Muscle of leg (tissue), 16 donors: ENCODE results near the gene C1D. TPM values are rescaled to one million over a fixed set of nuclear protein-coding genes. Genes with fewer than 3 reads are reported as not detected.

Source experiments
- DNase-seq: peaks from one replicate; pipeline ENCODE4 v3.0.0; 2013
- H3K27ac ChIP-seq: one replicate; pipeline ENCODE4 v1.5.1; 2013; ENCODE audit warnings: mild to moderate bottlenecking, low read length, control low read depth
- H3K27me3 ChIP-seq: one replicate; pipeline ENCODE4 v1.6.1; 2013; ENCODE audit warnings: low read length; ENCODE audit not compliant: control insufficient read depth, insufficient read depth
- H3K36me3 ChIP-seq: one replicate; pipeline ENCODE4 v1.6.1; 2013; ENCODE audit warnings: low read length; ENCODE audit not compliant: control insufficient read depth, insufficient read depth
- H3K4me1 ChIP-seq: one replicate; pipeline ENCODE4 v1.6.1; 2013; ENCODE audit warnings: low read length; ENCODE audit not compliant: control insufficient read depth, insufficient read depth
- H3K4me3 ChIP-seq: one replicate; pipeline ENCODE4 v1.5.1; 2013; ENCODE audit warnings: low read length, control low read depth
- H3K9me3 ChIP-seq: replicated peaks from 2 replicates; pipeline ENCODE4 v1.6.1; 2013; ENCODE audit warnings: low read depth, low read length; ENCODE audit not compliant: control insufficient read depth
- WGBS: methylation state at CpG from one replicate; pipeline ENCODE4 v1.1.5; 2013; ENCODE audit warnings: missing lambda C conversion rate; ENCODE audit not compliant: insufficient coverage; 5-methylcytosine and 5-hydroxymethylcytosine counted together
- long read RNA-seq, 11 donors: transcript quantifications; one replicate each; lab custom pipeline, GENCODE V29; 2026
- polyA plus RNA-seq, 8 donors: library from polyadenylated mRNA; unstranded; fragments of 120-200 nt; gene quantifications; one replicate each; pipeline versions ENCODE4 v1.2.1 to v1.2.3, GENCODE V29; 2013; ENCODE audit warnings: inconsistent platforms in 1 of 8, low replicate concordance in 1 of 8; ENCODE audit not compliant: insufficient read length in 8 of 8, insufficient read depth in 1 of 8
- total RNA-seq: library from RNA; stranded (reverse); fragments of 120-200 nt; gene quantifications from one replicate; pipeline ENCODE4 v1.2.4, GENCODE V29; 2013

C1D gene, protein sequence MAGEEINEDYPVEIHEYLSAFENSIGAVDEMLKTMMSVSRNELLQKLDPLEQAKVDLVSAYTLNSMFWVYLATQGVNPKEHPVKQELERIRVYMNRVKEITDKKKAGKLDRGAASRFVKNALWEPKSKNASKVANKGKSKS
- 18.4 TPM for total RNA-seq
- polyA plus RNA-seq, result 10 to 100 TPM; 29.0 to 37.1 (median 30.1) TPM
- long read RNA-seq, donor 1, transcript C1D-204 (5 exons, 736 nt), result major isoform, 7 of 10 reads
- long read RNA-seq, donor 1, partial matches to known transcripts, result 0 of 10 reads
- long read RNA-seq, donor 1, other reads (novel, unspliced or antisense), result 0 of 10 reads
- long read RNA-seq, donor 2, partial matches to known transcripts, result 0 of 2 reads
- long read RNA-seq, donor 2, other reads (novel, unspliced or antisense), result 0 of 2 reads
- long read RNA-seq, donor 3, transcript C1D-204 (5 exons, 736 nt), result major isoform, 14 of 40 reads
- long read RNA-seq, donor 3, transcript C1D-201 (5 exons, 2,233 nt), result minor isoform, 12 of 40 reads
- long read RNA-seq, donor 3, partial matches to known transcripts, result 8 of 40 reads
- long read RNA-seq, donor 3, other reads (novel, unspliced or antisense), result 6 of 40 reads
- long read RNA-seq, donor 4, transcript C1D-204 (5 exons, 736 nt), result major isoform, 10 of 22 reads
- long read RNA-seq, donor 4, partial matches to known transcripts, result 7 of 22 reads
- long read RNA-seq, donor 4, other reads (novel, unspliced or antisense), result 0 of 22 reads
- long read RNA-seq, donor 5, transcript C1D-204 (5 exons, 736 nt), result major isoform, 37 of 89 reads
- long read RNA-seq, donor 5, transcript C1D-201 (5 exons, 2,233 nt), result minor isoform, 18 of 89 reads
- long read RNA-seq, donor 5, partial matches to known transcripts, result 17 of 89 reads
- long read RNA-seq, donor 5, other reads (novel, unspliced or antisense), result 16 of 89 reads
- long read RNA-seq, donor 6, transcript C1D-201 (5 exons, 2,233 nt), result minor isoform, 10 of 74 reads
- long read RNA-seq, donor 6, transcript C1D-204 (5 exons, 736 nt), result major isoform, 33 of 74 reads
- long read RNA-seq, donor 6, partial matches to known transcripts, result 16 of 74 reads
- long read RNA-seq, donor 6, other reads (novel, unspliced or antisense), result 13 of 74 reads
- long read RNA-seq, donor 7, transcript C1D-201 (5 exons, 2,233 nt), result minor isoform, 13 of 70 reads
- long read RNA-seq, donor 7, transcript C1D-204 (5 exons, 736 nt), result major isoform, 19 of 70 reads
- long read RNA-seq, donor 7, partial matches to known transcripts, result 26 of 70 reads
- long read RNA-seq, donor 7, other reads (novel, unspliced or antisense), result 11 of 70 reads
- long read RNA-seq, donor 8, transcript C1D-201 (5 exons, 2,233 nt), result minor isoform, 9 of 35 reads
- long read RNA-seq, donor 8, transcript C1D-204 (5 exons, 736 nt), result major isoform, 17 of 35 reads
- long read RNA-seq, donor 8, partial matches to known transcripts, result 8 of 35 reads
- long read RNA-seq, donor 8, other reads (novel, unspliced or antisense), result 0 of 35 reads
- long read RNA-seq, donor 9, transcript C1D-204 (5 exons, 736 nt), result major isoform, 15 of 41 reads
- long read RNA-seq, donor 9, transcript C1D-201 (5 exons, 2,233 nt), result minor isoform, 13 of 41 reads
- long read RNA-seq, donor 9, partial matches to known transcripts, result 13 of 41 reads
- long read RNA-seq, donor 9, other reads (novel, unspliced or antisense), result 0 of 41 reads
- long read RNA-seq, donor 10, transcript C1D-201 (5 exons, 2,233 nt), result minor isoform, 17 of 68 reads
- long read RNA-seq, donor 10, transcript C1D-204 (5 exons, 736 nt), result major isoform, 27 of 68 reads
- long read RNA-seq, donor 10, partial matches to known transcripts, result 14 of 68 reads
- long read RNA-seq, donor 10, other reads (novel, unspliced or antisense), result 7 of 68 reads
- long read RNA-seq, donor 11, transcript C1D-204 (5 exons, 736 nt), result major isoform, 17 of 47 reads
- long read RNA-seq, donor 11, partial matches to known transcripts, result 16 of 47 reads
- long read RNA-seq, donor 11, other reads (novel, unspliced or antisense), result 10 of 47 reads

DNA sequence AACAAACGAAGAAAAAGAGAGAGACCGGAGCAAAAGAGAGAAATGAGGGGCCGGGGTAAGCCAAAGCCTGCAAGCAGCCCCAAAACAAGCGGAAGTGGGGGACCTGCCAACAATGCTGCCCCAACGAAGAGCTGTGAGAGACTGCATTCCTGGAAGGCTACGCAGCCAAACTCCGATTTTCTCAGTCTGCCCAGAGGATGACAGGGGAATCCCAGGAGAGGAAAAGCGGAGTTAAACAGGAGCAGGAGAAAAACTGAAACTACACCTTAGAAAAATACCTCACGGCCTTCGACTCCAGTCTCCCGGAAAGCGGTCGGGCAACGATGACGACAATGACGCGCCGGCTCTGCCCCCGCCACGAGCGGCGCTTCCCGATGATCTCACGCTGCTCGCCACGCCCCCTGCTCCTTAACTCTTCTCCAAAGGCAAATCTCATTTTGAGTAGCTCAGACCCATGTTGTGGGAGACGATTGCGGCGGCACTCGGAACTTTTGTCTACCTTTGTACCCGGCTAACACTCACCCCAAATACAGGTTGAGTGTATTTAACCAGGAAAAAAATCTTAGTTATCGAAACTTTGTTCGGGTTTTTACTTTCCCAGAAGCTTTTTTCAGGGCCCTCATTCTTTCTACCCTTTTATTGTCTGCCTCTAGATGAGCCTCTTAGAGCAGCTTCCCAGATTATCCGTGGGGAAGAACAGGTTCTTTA lies at the start of gene C1D:
Gene C1D, minus strand, starts transcription at position 325 of the 708 bp plus-strand sequence. CDS start 15,694 bp downstream, outside the sequence.
- Histone ChIP-seq H3K27ac (peak within 1 kb of the TSS; percentile 97), H3K27me3 (no peaks in the 10 kb centered on the region), H3K4me1 (no peaks in the 10 kb centered on the region), H3K9me3 (no peaks in the 10 kb centered on the region), H3K4me3 (peak within 1 kb of the TSS; percentile 99), H3K36me3 (no peaks in the 10 kb centered on the region)
- peak; percentile 97 for DNase-seq
- 0% methylated on average over 24 of the region's 34 CpGs for WGBS

DNA sequence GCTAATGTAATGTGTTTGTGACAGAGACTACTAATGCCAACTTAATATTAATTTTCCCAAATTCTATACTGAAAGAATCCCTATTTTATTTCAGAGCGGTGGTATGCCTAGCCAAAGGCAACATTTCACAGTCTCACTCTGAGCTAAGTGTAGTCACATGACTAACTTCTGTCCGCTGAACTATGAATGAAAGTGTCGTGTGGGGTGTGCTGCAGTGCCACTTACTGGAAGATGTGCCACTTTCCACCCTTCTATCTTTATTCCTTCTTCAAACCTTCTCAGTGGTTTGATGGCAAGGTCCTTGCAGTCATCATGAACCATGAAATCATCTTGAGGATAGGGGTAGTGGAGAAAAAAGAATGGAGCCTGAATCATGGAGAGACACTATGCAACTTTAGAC lies 47.3 kb upstream of the C1D start:
- Histone ChIP-seq H3K27ac (no peak overlapping the region), H3K4me3 (no peak overlapping the region), H3K9me3 (no peaks in the 10 kb centered on the region), H3K4me1 (no peaks in the 10 kb centered on the region), H3K36me3 (no peaks in the 10 kb centered on the region), H3K27me3 (no peaks in the 10 kb centered on the region)
- no peak for DNase-seq
- no CpG with 5 or more reads among the region's 3 CpGs for WGBS

DNA sequence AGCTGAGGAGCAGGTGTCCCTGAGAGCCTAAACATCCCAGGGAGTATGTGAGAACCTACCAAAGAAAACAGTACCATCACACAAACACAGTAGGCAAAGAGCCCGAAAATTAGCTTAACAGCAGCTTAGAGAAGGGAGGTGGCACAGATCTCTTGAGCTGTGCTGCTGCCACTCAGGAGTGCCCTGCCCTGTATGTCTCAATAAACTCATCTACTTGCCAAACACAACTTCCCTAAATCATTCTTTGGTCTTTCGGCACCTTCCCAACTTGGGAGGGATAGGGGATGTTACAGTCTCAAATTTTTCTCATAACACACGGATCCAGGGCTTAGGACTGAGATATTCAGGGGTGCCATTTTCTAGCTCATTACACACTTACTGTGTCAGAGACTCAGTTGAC lies 45.3 kb upstream of the C1D start:
- WGBS, result no CpG with 5 or more reads among the region's 3 CpGs
- peaks cover 2% of the 10 kb centered on the region for H3K4me1 ChIP-seq
- no peaks in the 10 kb centered on the region for H3K27me3 ChIP-seq
- H3K36me3 ChIP-seq, result no peaks in the 10 kb centered on the region
- no peaks in the 10 kb centered on the region for H3K9me3 ChIP-seq
- H3K4me3 ChIP-seq, result no peak overlapping the region
- H3K27ac ChIP-seq, result no peak overlapping the region
- DNase-seq, result no peak

DNA sequence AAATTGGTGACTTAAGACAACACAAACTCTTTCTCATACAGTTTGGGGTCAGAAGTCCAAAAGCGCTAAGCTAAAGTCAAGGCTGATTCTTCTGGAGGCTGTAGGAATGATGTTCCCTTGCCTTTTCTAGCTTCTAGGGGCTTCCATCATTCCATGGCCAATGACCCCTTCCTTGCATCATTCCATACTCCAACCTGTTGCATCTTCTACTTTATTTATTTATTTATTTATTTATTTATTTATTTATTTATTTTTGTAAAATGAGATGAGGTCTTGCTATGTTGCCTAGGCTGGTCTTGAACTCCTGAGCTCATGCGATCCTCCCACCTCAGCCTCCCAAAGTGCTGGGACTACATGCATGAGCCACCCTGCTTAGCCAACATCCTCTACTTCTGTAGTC lies 44.7 kb upstream of the C1D start:
- no CpG with 5 or more reads among the region's 2 CpGs for WGBS
- no peaks in the 10 kb centered on the region for H3K36me3 ChIP-seq
- H3K4me1 ChIP-seq, result peaks cover 2% of the 10 kb centered on the region
- no peaks in the 10 kb centered on the region for H3K27me3 ChIP-seq
- no peak overlapping the region for H3K27ac ChIP-seq
- no peaks in the 10 kb centered on the region for H3K9me3 ChIP-seq
- DNase-seq, result no peak
- no peak overlapping the region for H3K4me3 ChIP-seq

DNA sequence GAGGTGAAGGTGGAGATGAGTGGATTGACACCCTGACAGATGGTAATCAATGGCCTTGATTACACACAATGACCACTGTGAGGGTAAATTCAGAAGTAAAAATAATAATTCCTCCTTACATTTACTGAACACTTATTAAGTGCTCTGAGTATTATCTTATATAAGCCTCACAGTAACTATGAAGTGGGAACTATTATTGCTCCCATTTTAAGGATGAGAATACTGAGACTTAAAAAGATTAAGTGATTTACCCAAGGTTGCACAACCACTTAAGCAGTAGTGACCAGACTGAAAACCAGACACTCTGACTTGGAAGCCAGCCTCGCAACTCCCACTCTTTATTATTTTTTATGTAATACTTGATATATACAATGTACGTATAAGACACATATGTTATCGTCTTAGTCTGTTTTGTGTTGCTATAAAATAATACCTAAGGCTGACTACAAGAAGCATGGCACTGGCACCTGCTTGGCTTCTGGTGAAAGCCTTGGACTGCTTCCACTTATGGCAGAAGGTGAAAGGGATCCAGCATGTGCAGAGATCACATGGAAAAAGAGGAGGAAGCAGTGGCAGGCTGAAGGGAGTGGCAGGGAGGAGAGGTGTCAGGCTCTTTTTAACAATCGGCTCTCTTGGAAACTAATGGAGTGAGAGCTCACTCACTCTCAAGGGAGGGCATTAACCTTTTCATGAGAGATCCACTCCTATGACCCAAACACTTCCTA lies 41.5 kb upstream of the C1D start:
- no peak for DNase-seq

DNA sequence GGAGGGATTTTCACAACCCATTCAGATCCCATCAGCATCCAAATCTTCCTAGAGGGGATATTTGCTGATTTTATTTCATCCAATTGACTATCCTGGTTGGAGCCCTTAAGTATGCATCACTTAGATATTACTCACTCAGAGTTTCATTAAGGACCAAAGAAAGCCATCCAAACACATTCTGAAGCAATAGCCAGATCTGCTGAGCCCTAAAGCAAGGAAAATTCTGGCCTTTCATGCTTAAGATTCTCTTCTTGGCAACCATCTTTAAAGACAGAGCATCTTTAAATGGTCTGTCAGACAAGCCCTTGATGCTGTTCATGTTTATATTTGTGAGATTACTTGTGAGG lies 40.9 kb upstream of the C1D start:
- Histone ChIP-seq H3K4me3 (no peak overlapping the region), H3K4me1 (peaks cover 2% of the 10 kb centered on the region), H3K27ac (no peak overlapping the region), H3K9me3 (no peaks in the 10 kb centered on the region), H3K36me3 (no peaks in the 10 kb centered on the region), H3K27me3 (no peaks in the 10 kb centered on the region)
- DNase-seq, result no peak

More for the DNA sequence above, 41.5 kb upstream of the C1D start:
- Histone ChIP-seq H3K27me3 (no peaks in the 10 kb centered on the region), H3K36me3 (no peaks in the 10 kb centered on the region), H3K27ac (no peak overlapping the region), H3K4me3 (no peak overlapping the region), H3K4me1 (peaks cover 2% of the 10 kb centered on the region), H3K9me3 (no peaks in the 10 kb centered on the region)
- WGBS, result no CpG with 5 or more reads among the region's 4 CpGs

DNA sequence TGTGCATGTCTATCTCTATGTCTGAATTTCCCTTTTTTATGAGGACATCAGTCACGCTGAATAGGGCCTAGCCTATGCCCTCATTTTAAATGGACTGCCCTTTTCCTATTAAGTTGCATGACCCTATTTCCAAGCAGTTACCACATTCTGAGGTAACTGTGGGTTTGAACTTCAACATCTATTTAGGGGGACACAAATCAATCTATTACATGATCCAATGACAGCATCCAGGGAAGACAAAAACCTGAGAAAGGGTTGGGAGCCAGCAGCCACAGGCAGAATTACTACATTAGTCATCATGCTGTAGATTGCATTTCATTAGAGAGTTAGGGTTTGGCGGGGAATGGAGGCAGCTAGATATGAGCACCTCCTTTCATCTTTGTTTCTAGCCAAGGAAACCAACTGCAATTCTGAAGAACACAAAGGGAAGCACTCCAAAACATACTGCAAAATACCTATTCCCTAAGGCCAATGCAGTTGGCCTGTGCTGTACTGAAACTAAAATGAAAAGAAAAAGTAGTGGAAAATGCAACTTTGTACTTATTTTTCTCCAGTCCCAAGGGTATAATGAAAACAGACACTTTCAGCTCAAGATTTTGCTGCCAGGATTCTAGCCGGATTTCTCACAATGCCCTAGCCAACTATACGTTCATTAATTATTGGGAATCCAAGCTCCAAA lies 40.4 kb upstream of the C1D start:
- peaks cover 2% of the 10 kb centered on the region for H3K4me1 ChIP-seq
- H3K27ac ChIP-seq, result no peak overlapping the region
- no peaks in the 10 kb centered on the region for H3K27me3 ChIP-seq
- no CpG with 5 or more reads among the region's 4 CpGs for WGBS
- no peak overlapping the region for H3K4me3 ChIP-seq
- H3K36me3 ChIP-seq, result no peaks in the 10 kb centered on the region
- DNase-seq, result peak; percentile 89
- no peaks in the 10 kb centered on the region for H3K9me3 ChIP-seq

DNA sequence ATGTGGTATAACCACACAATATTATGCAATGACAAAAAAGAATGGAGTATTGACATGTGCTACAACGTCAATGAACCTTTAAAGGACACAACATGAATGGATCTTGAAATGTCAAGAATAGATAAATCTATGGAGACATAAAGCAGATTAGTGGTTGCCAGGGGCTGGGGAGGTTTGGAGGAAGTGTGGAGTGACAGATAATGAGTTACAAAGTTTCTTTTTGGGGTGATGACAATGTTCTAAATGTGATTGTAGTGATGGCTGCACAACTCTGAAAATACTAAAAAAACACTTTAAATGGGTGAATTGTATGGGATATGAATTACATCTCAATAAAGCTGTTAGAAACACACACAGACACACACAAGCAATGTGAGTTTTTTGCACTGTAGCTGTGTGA lies 37.4 kb upstream of the C1D start:
- Histone ChIP-seq H3K36me3 (no peaks in the 10 kb centered on the region), H3K9me3 (no peaks in the 10 kb centered on the region), H3K27me3 (no peaks in the 10 kb centered on the region), H3K27ac (no peak overlapping the region), H3K4me3 (no peak overlapping the region), H3K4me1 (peaks cover 2% of the 10 kb centered on the region)
- DNase-seq, result no peak
- WGBS, result 64% methylated on average over 1 of the region's 1 CpG
